SK-N-SH treated with all-trans-retinoic acid at 6 μM for 48 hours (cell line): ENCODE data around the gene KIRREL3.

Source experiments
- GLIS3 ChIP-seq: fragments of 250-450 bp; sonication (Bioruptor Pico); IDR thresholded peaks from 2 replicates; pipeline ENCODE4 v1.5.0; 2020; ENCODE audit warnings: mild to moderate bottlenecking, moderate library complexity
- TCF4 ChIP-seq: fragments of 250-450 bp; sonication (Bioruptor Pico); IDR thresholded peaks from 2 replicates; pipeline ENCODE4 v1.8.0; 2021; ENCODE audit warnings: mild to moderate bottlenecking, moderate library complexity, borderline replicate concordance
- ZFP3 ChIP-seq: fragments of 250-450 bp; sonication (Bioruptor Pico); IDR thresholded peaks from 2 replicates; pipeline ENCODE4 v1.5.0; 2020; ENCODE audit warnings: mild to moderate bottlenecking, moderate library complexity
- ZFP30 ChIP-seq: fragments of 450-650 bp; formaldehyde crosslinking; IDR thresholded peaks from 2 replicates; pipeline ENCODE4 v1.5.0; 2022; ENCODE audit warnings: mild to moderate bottlenecking, moderate library complexity
- ZNF565 ChIP-seq: fragments of 450-650 bp; formaldehyde crosslinking; conservative IDR thresholded peaks from 2 replicates; pipeline ENCODE4 v1.5.0; 2020; ENCODE audit warnings: low read depth, mild to moderate bottlenecking, moderate library complexity
- ZNF70 ChIP-seq: fragments of 450-650 bp; formaldehyde crosslinking; IDR thresholded peaks from 2 replicates; pipeline ENCODE4 v1.5.0; 2020; ENCODE audit warnings: mild to moderate bottlenecking, moderate library complexity
- TF ChIP-seq, protein P1 (sequence below): fragments of 250-450 bp; sonication (Bioruptor Pico); IDR thresholded peaks from 2 replicates; pipeline ENCODE4 v1.5.1; 2021; ENCODE audit warnings: mild to moderate bottlenecking, moderate library complexity
- TF ChIP-seq, protein P2 (sequence below): fragments of 250-450 bp; sonication (Bioruptor Pico); IDR thresholded peaks from 2 replicates; pipeline ENCODE4 v1.8.0; 2020; ENCODE audit warnings: mild to moderate bottlenecking, moderate library complexity, borderline replicate concordance

DNA sequence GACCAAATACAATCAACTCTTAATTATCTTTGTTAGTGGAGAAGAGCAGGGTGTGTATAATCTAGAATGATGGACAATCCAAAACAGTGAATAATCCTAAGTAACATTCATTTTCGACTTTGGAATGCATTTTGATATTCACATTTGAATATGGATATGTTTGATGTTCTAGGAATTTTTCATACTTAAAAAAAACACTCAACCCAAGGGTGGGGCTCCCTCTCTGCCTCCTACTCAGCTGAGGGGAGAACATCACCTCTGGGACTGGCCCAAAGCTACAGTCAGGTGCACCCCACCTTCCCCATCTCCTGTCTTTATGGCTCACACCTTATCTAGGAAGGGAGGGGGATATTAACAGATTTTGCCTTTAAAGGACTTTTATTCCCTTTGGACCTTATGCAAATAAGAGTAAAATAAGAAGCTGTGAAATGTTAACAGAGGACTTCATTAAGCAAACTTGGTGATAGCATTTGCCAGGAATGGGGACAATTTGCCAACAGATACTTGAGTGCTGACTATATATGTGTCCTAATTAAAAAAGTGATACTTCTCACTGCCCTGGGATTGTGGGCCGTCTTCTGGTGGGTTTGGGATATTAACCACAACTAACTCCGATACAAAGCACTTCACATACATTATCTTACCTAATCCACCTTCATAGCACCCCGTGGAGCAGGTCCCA, 458.1 kb downstream of the KIRREL3 start:
- TF ChIP-seq ZFP3 (CRISPR knock-in tag) (no peak), TCF4 (CRISPR knock-in tag) (no peak), ZFP30 (CRISPR knock-in tag) (no peak), GLIS3 (CRISPR knock-in tag) (no peak), ZNF565 (CRISPR knock-in tag) (no peak), ZNF70 (no peak)
- TF ChIP-seq, protein P1, sequence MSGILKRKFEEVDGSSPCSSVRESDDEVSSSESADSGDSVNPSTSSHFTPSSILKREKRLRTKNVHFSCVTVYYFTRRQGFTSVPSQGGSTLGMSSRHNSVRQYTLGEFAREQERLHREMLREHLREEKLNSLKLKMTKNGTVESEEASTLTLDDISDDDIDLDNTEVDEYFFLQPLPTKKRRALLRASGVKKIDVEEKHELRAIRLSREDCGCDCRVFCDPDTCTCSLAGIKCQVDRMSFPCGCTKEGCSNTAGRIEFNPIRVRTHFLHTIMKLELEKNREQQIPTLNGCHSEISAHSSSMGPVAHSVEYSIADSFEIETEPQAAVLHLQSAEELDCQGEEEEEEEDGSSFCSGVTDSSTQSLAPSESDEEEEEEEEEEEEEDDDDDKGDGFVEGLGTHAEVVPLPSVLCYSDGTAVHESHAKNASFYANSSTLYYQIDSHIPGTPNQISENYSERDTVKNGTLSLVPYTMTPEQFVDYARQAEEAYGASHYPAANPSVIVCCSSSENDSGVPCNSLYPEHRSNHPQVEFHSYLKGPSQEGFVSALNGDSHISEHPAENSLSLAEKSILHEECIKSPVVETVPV (CRISPR knock-in tag): no peak
- TF ChIP-seq, protein P2, sequence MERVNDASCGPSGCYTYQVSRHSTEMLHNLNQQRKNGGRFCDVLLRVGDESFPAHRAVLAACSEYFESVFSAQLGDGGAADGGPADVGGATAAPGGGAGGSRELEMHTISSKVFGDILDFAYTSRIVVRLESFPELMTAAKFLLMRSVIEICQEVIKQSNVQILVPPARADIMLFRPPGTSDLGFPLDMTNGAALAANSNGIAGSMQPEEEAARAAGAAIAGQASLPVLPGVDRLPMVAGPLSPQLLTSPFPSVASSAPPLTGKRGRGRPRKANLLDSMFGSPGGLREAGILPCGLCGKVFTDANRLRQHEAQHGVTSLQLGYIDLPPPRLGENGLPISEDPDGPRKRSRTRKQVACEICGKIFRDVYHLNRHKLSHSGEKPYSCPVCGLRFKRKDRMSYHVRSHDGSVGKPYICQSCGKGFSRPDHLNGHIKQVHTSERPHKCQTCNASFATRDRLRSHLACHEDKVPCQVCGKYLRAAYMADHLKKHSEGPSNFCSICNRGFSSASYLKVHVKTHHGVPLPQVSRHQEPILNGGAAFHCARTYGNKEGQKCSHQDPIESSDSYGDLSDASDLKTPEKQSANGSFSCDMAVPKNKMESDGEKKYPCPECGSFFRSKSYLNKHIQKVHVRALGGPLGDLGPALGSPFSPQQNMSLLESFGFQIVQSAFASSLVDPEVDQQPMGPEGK (CRISPR knock-in tag): no peak
